Neural progenitor cell (in vitro differentiated cells): ENCODE data around the gene ARSK. TPM values are rescaled to one million over a fixed set of nuclear protein-coding genes. Genes with fewer than 3 reads are reported as not detected.

Experiments used
- DNase-seq: peaks from one replicate; pipeline ENCODE4 v3.0.0-alpha.2; 2016; ENCODE audit warnings: low spot score
- H2AFZ ChIP-seq: fragments of 200-600 bp; sonication (generic); replicated peaks from 2 replicates; pipeline ENCODE4 v1.6.1; 2016; ENCODE audit warnings: antibody characterized with exemption
- H3F3A ChIP-seq: fragments of 200-600 bp; sonication (generic); 2 replicates; pipeline ENCODE4 v1.6.1; 2016; ENCODE audit warnings: antibody characterized with exemption, low read depth
- H3K27ac ChIP-seq: fragments of 200-600 bp; sonication (generic); 2 replicates; pipeline ENCODE4 v1.5.1; 2016; ENCODE audit warnings: mild to moderate bottlenecking
- H3K27me3 ChIP-seq: fragments of 200-600 bp; sonication (generic); 2 replicates; pipeline ENCODE4 v1.6.1; 2016; ENCODE audit warnings: mild to moderate bottlenecking, moderate library complexity
- H3K36me3 ChIP-seq: fragments of 200-600 bp; sonication (generic); 2 replicates; pipeline ENCODE4 v1.5.1; 2016
- H3K4me1 ChIP-seq: fragments of 200-600 bp; sonication (generic); 2 replicates; pipeline ENCODE4 v1.6.1; 2016; ENCODE audit warnings: mixed run types
- H3K4me2 ChIP-seq: fragments of 200-600 bp; sonication (generic); 2 replicates; pipeline ENCODE4 v1.6.1; 2016
- H3K4me3 ChIP-seq: fragments of 200-600 bp; sonication (generic); 2 replicates; pipeline ENCODE4 v1.5.1; 2016
- H3K79me2 ChIP-seq: fragments of 200-600 bp; sonication (generic); 2 replicates; pipeline ENCODE4 v1.6.1; 2016; ENCODE audit warnings: low read depth
- H3K9ac ChIP-seq: fragments of 200-600 bp; sonication (generic); 2 replicates; pipeline ENCODE4 v1.6.1; 2016
- H3K9me3 ChIP-seq: fragments of 200-600 bp; sonication (generic); 2 replicates; pipeline ENCODE4 v1.5.1; 2016; ENCODE audit warnings: low read depth
- H4K20me1 ChIP-seq: fragments of 200-600 bp; sonication (generic); 2 replicates; pipeline ENCODE4 v1.6.1; 2016; ENCODE audit warnings: low read depth
- H3K27ac Mint-ChIP-seq: 3 replicates; pipeline ENCODE4 v1.8.0; 2021; ENCODE audit warnings: mixed read lengths
- H3K27me3 Mint-ChIP-seq: 2 replicates; pipeline ENCODE4 v1.8.0; 2022; ENCODE audit warnings: low read depth, mild to moderate bottlenecking, inconsistent platforms, moderate library complexity, mixed read lengths; ENCODE audit not compliant: insufficient read depth
- H3K36me3 Mint-ChIP-seq: 3 replicates; pipeline ENCODE4 v1.8.0; 2021; ENCODE audit warnings: mixed read lengths
- H3K4me1 Mint-ChIP-seq: 3 replicates; pipeline ENCODE4 v1.8.0; 2021; ENCODE audit warnings: mixed read lengths
- H3K4me3 Mint-ChIP-seq: 3 replicates; pipeline ENCODE4 v1.8.0; 2021; ENCODE audit warnings: mild to moderate bottlenecking, moderate library complexity, mixed read lengths
- H3K9me3 Mint-ChIP-seq: 3 replicates; pipeline ENCODE4 v1.8.0; 2020; ENCODE audit warnings: mixed read lengths
- EZH2 ChIP-seq: fragments of 200-600 bp; sonication (generic); IDR thresholded peaks from 2 replicates; pipeline ENCODE4 v1.6.1; 2017; ENCODE audit warnings: antibody characterized with exemption, mild to moderate bottlenecking, moderate library complexity
- EZH2phosphoT487 ChIP-seq: fragments of 200-600 bp; sonication (generic); IDR thresholded peaks from 2 replicates; pipeline ENCODE4 v1.6.1; 2017; ENCODE audit warnings: antibody characterized with exemption
- total RNA-seq: library from RNA; depleted of rRNA; stranded (reverse); fragments of >200 nt; gene quantifications from 2 replicates; pipeline ENCODE4 v1.2.3, GENCODE V29; 2015; ENCODE audit warnings: low replicate concordance
- TF ChIP-seq, protein P1 (sequence below): fragments of 200-600 bp; sonication (generic); IDR thresholded peaks from 2 replicates; pipeline ENCODE4 v1.5.1; 2017; ENCODE audit warnings: antibody characterized with exemption, mild to moderate bottlenecking

Gene ARSK
- total RNA-seq, 1 donor from 2014 or later = 21.3 TPM

DNA sequence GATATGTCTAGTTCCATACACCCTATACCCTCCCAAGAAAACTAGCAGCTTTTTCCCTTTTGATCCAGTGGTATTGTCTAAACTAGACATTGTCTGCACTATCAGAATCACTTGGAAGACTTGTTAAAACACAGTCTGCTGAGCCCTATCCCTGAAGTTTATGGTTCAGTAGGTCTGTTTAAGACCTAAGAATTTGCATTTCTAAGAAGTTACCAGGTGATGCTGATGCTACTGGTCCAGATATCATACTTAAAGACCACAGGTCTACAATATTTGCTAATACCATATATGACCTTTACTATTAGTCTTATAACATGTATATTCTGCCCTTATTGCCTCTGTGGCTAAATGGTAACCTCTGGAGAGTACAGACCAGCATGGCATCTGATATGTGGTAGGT, 23.4 kb upstream of the ARSK start:
- Histone ChIP-seq H3K4me2 (no peak overlapping the region), H3K4me3 (no peak overlapping the region), H3K27me3 (no peaks in the 10 kb centered on the region), H3K4me1 (no peaks in the 10 kb centered on the region), H4K20me1 (no peaks in the 10 kb centered on the region), H3K9me3 (no peaks in the 10 kb centered on the region), H3K27ac (no peak overlapping the region), H3K9ac (no peak overlapping the region), H2AFZ (no peak overlapping the region), H3F3A (no peaks in the 10 kb centered on the region), H3K36me3 (peaks cover 11% of the 10 kb centered on the region), H3K79me2 (no peaks in the 10 kb centered on the region)
- Mint-ChIP-seq H3K36me3 (peaks cover 18% of the 10 kb centered on the region), H3K4me3 (no peak overlapping the region), H3K27me3 (no peaks in the 10 kb centered on the region), H3K4me1 (no peaks in the 10 kb centered on the region), H3K9me3 (no peaks in the 10 kb centered on the region), H3K27ac (no peak overlapping the region)
- TF ChIP-seq EZH2phosphoT487 (no peak), EZH2 (no peak)
- TF ChIP-seq, protein P1, sequence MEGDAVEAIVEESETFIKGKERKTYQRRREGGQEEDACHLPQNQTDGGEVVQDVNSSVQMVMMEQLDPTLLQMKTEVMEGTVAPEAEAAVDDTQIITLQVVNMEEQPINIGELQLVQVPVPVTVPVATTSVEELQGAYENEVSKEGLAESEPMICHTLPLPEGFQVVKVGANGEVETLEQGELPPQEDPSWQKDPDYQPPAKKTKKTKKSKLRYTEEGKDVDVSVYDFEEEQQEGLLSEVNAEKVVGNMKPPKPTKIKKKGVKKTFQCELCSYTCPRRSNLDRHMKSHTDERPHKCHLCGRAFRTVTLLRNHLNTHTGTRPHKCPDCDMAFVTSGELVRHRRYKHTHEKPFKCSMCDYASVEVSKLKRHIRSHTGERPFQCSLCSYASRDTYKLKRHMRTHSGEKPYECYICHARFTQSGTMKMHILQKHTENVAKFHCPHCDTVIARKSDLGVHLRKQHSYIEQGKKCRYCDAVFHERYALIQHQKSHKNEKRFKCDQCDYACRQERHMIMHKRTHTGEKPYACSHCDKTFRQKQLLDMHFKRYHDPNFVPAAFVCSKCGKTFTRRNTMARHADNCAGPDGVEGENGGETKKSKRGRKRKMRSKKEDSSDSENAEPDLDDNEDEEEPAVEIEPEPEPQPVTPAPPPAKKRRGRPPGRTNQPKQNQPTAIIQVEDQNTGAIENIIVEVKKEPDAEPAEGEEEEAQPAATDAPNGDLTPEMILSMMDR = no peak
- no peak for DNase-seq

DNA sequence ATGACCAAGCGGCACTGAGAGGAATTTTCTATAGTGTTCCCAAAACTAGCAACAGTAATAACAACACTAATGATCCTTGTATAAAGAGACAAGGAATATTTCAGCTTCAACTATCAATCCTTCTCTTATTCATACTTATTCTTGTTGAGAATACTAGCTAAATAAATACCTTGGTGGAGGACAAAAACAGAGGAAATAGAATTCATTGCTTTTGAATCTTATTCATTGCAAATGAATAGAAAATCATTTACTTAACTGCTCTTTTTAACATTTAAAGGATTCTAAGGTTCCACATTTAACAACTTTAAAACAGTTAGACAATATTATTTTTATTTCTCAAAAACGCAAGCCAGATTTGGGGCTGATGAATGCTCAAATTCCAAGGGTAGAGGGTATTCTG, 22.5 kb upstream of the ARSK start:
- Mint-ChIP-seq H3K27me3 (no peaks in the 10 kb centered on the region), H3K4me1 (no peaks in the 10 kb centered on the region), H3K27ac (no peak overlapping the region), H3K36me3 (peaks cover 20% of the 10 kb centered on the region), H3K9me3 (no peaks in the 10 kb centered on the region), H3K4me3 (no peak overlapping the region)
- no peak overlapping the region for H3K27ac ChIP-seq
- H2AFZ ChIP-seq = no peak overlapping the region
- no peak overlapping the region for H3K4me3 ChIP-seq
- H3K36me3 ChIP-seq = peaks cover 11% of the 10 kb centered on the region
- no peaks in the 10 kb centered on the region for H3K9me3 ChIP-seq
- H3K4me1 ChIP-seq = no peaks in the 10 kb centered on the region
- no peak overlapping the region for H3K4me2 ChIP-seq
- H4K20me1 ChIP-seq = peaks cover under 1% of the 10 kb centered on the region
- no peak for TF ChIP-seq EZH2
- no peak for TF ChIP-seq EZH2phosphoT487
- TF ChIP-seq, protein P1 = no peak
- no peak for DNase-seq
- no peaks in the 10 kb centered on the region for H3F3A ChIP-seq
- H3K79me2 ChIP-seq = no peaks in the 10 kb centered on the region
- H3K27me3 ChIP-seq = no peaks in the 10 kb centered on the region
- H3K9ac ChIP-seq = no peak overlapping the region

DNA sequence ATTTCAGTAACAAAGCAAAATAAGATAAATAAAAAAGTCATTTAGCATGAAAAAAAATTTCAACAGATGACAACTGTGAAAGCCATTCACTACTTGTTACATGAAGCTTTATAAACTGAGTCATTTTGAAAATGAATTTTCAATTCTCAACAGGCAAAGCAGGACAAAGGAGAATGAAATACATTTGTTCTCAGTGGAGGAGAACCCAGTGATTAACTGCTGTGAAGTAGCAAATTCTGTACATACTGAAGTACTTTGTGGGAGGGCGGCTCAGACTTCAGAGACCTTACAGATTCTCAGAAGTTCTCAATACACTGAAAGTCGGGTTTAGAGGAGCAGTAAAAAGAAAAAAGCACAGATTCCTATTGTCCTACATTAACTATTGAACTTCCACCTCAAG, 21.8 kb upstream of the ARSK start:
- no peak overlapping the region for H3K27ac ChIP-seq
- H4K20me1 ChIP-seq = peaks cover 3% of the 10 kb centered on the region
- H3K27me3 ChIP-seq = no peaks in the 10 kb centered on the region
- H3K79me2 ChIP-seq = no peaks in the 10 kb centered on the region
- H3F3A ChIP-seq = no peaks in the 10 kb centered on the region
- no peak overlapping the region for H3K9ac ChIP-seq
- H3K36me3 ChIP-seq = peaks cover 9% of the 10 kb centered on the region
- H3K27ac Mint-ChIP-seq = no peak overlapping the region
- no peaks in the 10 kb centered on the region for H3K9me3 Mint-ChIP-seq
- H3K4me1 Mint-ChIP-seq = no peaks in the 10 kb centered on the region
- no peaks in the 10 kb centered on the region for H3K4me1 ChIP-seq
- no peak for DNase-seq
- no peak overlapping the region for H2AFZ ChIP-seq
- H3K36me3 Mint-ChIP-seq = peaks cover 17% of the 10 kb centered on the region
- no peak overlapping the region for H3K4me3 Mint-ChIP-seq
- no peaks in the 10 kb centered on the region for H3K27me3 Mint-ChIP-seq
- H3K9me3 ChIP-seq = no peaks in the 10 kb centered on the region
- no peak overlapping the region for H3K4me2 ChIP-seq
- TF ChIP-seq EZH2 (no peak), EZH2phosphoT487 (no peak)
- TF ChIP-seq, protein P1 = no peak
- no peak overlapping the region for H3K4me3 ChIP-seq
